ENCODE results near the gene ZNF396.
A peak's percentile ranks its signal among the peaks of the same experiment; 100 is the strongest.

The ZNF396 gene

GRCh38 chr18:35343936-35344735 lies 33.0 kb downstream of the ZNF396 start, which contains the start of gene ZNF24:
TSS of gene ZNF24 (minus strand) at chr18:35344420. CDS start at chr18:35340650, 3,770 bp downstream.
- Histone ChIP-seq H3K36me3 (ENCODE audit: control insufficient read depth, insufficient read depth, low read length) (peaks cover 20% of the 10 kb centered on the region), H3K27ac (ENCODE audit: insufficient read depth, low read length, poor library complexity, severe bottlenecking) (peak within 1 kb of the TSS; percentile 99), H3K27me3 (replicated peaks; ENCODE audit: control insufficient read depth, insufficient read depth, low read length, poor library complexity, severe bottlenecking) (no peaks in the 10 kb centered on the region), H3K9me3 (ENCODE audit: control insufficient read depth, low read length) (no peaks in the 10 kb centered on the region), H3K4me1 (ENCODE audit: control insufficient read depth, insufficient read depth, low read length, poor library complexity, severe bottlenecking) (peaks cover 7% of the 10 kb centered on the region), H3K4me3 (ENCODE audit: insufficient read depth, low read depth, low read length, poor library complexity, severe bottlenecking) (peak within 1 kb of the TSS; percentile 97)
- DNase-seq: peak; percentile 82 to 89 (median 87)

GRCh38 chr18:35343488-35343935 lies 33.6 kb downstream of the ZNF396 start:
- peak overlapping the region; percentile 97 for H3K4me3 ChIP-seq (ENCODE audit: insufficient read depth, low read depth, low read length, poor library complexity, severe bottlenecking)
- no peaks in the 10 kb centered on the region for H3K27me3 ChIP-seq (replicated peaks; ENCODE audit: control insufficient read depth, insufficient read depth, low read length, poor library complexity, severe bottlenecking)
- peaks cover 7% of the 10 kb centered on the region for H3K4me1 ChIP-seq (ENCODE audit: control insufficient read depth, insufficient read depth, low read length, poor library complexity, severe bottlenecking)
- H3K27ac ChIP-seq (ENCODE audit: insufficient read depth, low read length, poor library complexity, severe bottlenecking): peak overlapping the region; percentile 99
- H3K9me3 ChIP-seq (ENCODE audit: control insufficient read depth, low read length): no peaks in the 10 kb centered on the region
- no peak for DNase-seq
- peaks cover 26% of the 10 kb centered on the region for H3K36me3 ChIP-seq (ENCODE audit: control insufficient read depth, insufficient read depth, low read length)

GRCh38 chr18:35337286-35337685 lies 39.9 kb downstream of the ZNF396 start:
- no peak overlapping the region for H3K27ac ChIP-seq (ENCODE audit: insufficient read depth, low read length, poor library complexity, severe bottlenecking)
- H3K36me3 ChIP-seq (ENCODE audit: control insufficient read depth, insufficient read depth, low read length): peaks cover 83% of the 10 kb centered on the region
- DNase-seq: no peak
- H3K9me3 ChIP-seq (ENCODE audit: control insufficient read depth, low read length): no peaks in the 10 kb centered on the region
- H3K27me3 ChIP-seq (replicated peaks; ENCODE audit: control insufficient read depth, insufficient read depth, low read length, poor library complexity, severe bottlenecking): no peaks in the 10 kb centered on the region
- no peak overlapping the region for H3K4me3 ChIP-seq (ENCODE audit: insufficient read depth, low read depth, low read length, poor library complexity, severe bottlenecking)
- no peaks in the 10 kb centered on the region for H3K4me1 ChIP-seq (ENCODE audit: control insufficient read depth, insufficient read depth, low read length, poor library complexity, severe bottlenecking)

DNA sequence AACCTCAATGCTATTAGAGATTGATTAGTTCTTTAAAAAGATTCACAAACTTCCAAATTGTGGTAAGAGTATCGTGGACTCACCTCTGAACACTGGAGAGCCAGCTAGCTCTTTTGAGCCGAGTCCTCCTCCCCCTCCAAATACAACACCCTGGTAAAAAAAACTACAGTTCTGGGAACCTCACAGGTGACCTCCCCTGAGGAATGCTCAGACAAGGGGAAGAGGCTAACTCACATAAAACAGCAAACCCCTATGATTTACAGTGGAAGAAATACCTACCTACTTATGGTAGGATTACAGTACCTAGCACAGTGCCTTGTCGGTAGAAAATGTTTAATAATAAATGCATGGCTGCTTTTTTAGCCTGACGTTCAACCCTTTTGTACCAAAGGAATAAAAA lies 41.3 kb downstream of the ZNF396 start:
- Histone ChIP-seq H3K4me3 (ENCODE audit: insufficient read depth, low read depth, low read length, poor library complexity, severe bottlenecking) (no peak overlapping the region), H3K9me3 (ENCODE audit: control insufficient read depth, low read length) (no peaks in the 10 kb centered on the region), H3K27ac (ENCODE audit: insufficient read depth, low read length, poor library complexity, severe bottlenecking) (no peak overlapping the region), H3K4me1 (ENCODE audit: control insufficient read depth, insufficient read depth, low read length, poor library complexity, severe bottlenecking) (no peaks in the 10 kb centered on the region), H3K36me3 (ENCODE audit: control insufficient read depth, insufficient read depth, low read length) (peaks cover 84% of the 10 kb centered on the region), H3K27me3 (replicated peaks; ENCODE audit: control insufficient read depth, insufficient read depth, low read length, poor library complexity, severe bottlenecking) (no peaks in the 10 kb centered on the region)
- DNase-seq: no peak

DNA sequence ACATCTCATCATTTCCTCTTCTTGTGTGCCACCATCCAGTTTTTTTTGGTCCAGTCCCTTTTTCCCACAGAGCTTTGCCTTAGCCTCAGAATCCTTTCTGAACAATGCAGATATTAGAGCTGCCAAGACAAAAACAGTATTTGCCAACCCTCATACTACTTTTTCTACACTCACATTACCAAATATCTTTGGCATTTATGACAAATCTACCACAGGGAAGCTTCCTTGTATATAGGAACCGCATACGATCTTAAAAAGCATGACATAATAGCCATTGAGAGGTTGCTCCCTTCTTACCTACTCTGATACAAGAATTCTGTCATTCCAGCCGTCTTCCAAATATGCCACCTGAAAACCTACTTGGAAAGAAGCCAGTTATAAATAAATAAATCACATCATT lies 42.3 kb downstream of the ZNF396 start:
- Histone ChIP-seq H3K27ac (ENCODE audit: insufficient read depth, low read length, poor library complexity, severe bottlenecking) (no peak overlapping the region), H3K9me3 (ENCODE audit: control insufficient read depth, low read length) (no peaks in the 10 kb centered on the region), H3K36me3 (ENCODE audit: control insufficient read depth, insufficient read depth, low read length) (peaks cover 77% of the 10 kb centered on the region), H3K4me3 (ENCODE audit: insufficient read depth, low read depth, low read length, poor library complexity, severe bottlenecking) (no peak overlapping the region), H3K27me3 (replicated peaks; ENCODE audit: control insufficient read depth, insufficient read depth, low read length, poor library complexity, severe bottlenecking) (no peaks in the 10 kb centered on the region), H3K4me1 (ENCODE audit: control insufficient read depth, insufficient read depth, low read length, poor library complexity, severe bottlenecking) (no peaks in the 10 kb centered on the region)
- DNase-seq: no peak

DNA sequence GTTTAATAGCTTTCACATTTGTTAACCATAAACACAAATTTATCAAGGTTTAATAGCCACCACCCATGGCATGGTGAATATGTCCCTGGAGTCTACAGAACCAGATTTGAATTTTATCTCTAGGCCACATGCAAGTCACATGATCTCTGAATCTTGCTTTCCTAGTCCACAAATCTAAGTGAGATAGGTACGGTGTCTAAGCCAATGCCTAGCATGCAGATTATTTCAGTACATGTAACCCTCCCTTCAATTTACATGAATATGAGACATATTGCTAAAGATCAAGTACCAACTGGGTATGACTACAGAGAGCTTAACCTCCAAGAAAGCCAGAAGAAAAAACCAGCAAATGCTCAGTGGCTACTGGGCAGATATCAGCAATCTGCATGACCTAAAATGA lies 42.9 kb downstream of the ZNF396 start:
- Histone ChIP-seq H3K27ac (ENCODE audit: insufficient read depth, low read length, poor library complexity, severe bottlenecking) (no peak overlapping the region), H3K27me3 (replicated peaks; ENCODE audit: control insufficient read depth, insufficient read depth, low read length, poor library complexity, severe bottlenecking) (no peaks in the 10 kb centered on the region), H3K36me3 (ENCODE audit: control insufficient read depth, insufficient read depth, low read length) (peaks cover 71% of the 10 kb centered on the region), H3K4me1 (ENCODE audit: control insufficient read depth, insufficient read depth, low read length, poor library complexity, severe bottlenecking) (no peaks in the 10 kb centered on the region), H3K4me3 (ENCODE audit: insufficient read depth, low read depth, low read length, poor library complexity, severe bottlenecking) (no peak overlapping the region), H3K9me3 (ENCODE audit: control insufficient read depth, low read length) (no peaks in the 10 kb centered on the region)
- no peak for DNase-seq

- H3K27ac ChIP-seq (ENCODE audit: insufficient read depth, low read length, poor library complexity, severe bottlenecking): no peak overlapping the region
- H3K4me1 ChIP-seq (ENCODE audit: control insufficient read depth, insufficient read depth, low read length, poor library complexity, severe bottlenecking): no peaks in the 10 kb centered on the region
- no peaks in the 10 kb centered on the region for H3K27me3 ChIP-seq (replicated peaks; ENCODE audit: control insufficient read depth, insufficient read depth, low read length, poor library complexity, severe bottlenecking)
- no peak for DNase-seq
- H3K4me3 ChIP-seq (ENCODE audit: insufficient read depth, low read depth, low read length, poor library complexity, severe bottlenecking): no peak overlapping the region
- H3K36me3 ChIP-seq (ENCODE audit: control insufficient read depth, insufficient read depth, low read length): peaks cover 44% of the 10 kb centered on the region
- H3K9me3 ChIP-seq (ENCODE audit: control insufficient read depth, low read length): no peaks in the 10 kb centered on the region
Measured at GRCh38 chr18:35331367-35332087, 45.6 kb downstream of the ZNF396 start.

DNA sequence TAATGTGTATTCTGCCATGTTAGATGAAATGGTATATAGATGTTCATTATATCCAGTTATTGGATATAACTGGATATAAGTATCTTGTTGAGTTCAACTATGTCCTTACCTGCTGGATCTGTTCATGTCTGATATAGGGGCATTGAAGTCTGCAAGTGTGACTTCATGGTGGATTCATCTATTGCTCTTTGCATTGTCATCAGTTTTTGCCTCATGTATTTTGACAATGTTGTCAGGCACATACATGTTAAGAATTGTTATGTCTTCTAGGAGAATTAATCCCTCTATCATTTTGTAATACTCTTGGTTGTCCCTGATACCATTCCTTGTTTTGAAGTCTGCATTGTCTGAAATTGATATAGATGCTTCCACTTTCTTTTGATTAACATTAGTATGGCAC lies 48.3 kb downstream of the ZNF396 start:
- DNase-seq: no peak

GRCh38 chr18:35326695-35327387 lies 50.3 kb downstream of the ZNF396 start:
- H3K27ac ChIP-seq (ENCODE audit: insufficient read depth, low read length, poor library complexity, severe bottlenecking): no peak overlapping the region
- no peaks in the 10 kb centered on the region for H3K9me3 ChIP-seq (ENCODE audit: control insufficient read depth, low read length)
- H3K36me3 ChIP-seq (ENCODE audit: control insufficient read depth, insufficient read depth, low read length): peaks cover 7% of the 10 kb centered on the region
- no peak overlapping the region for H3K4me3 ChIP-seq (ENCODE audit: insufficient read depth, low read depth, low read length, poor library complexity, severe bottlenecking)
- no peaks in the 10 kb centered on the region for H3K27me3 ChIP-seq (replicated peaks; ENCODE audit: control insufficient read depth, insufficient read depth, low read length, poor library complexity, severe bottlenecking)
- no peaks in the 10 kb centered on the region for H3K4me1 ChIP-seq (ENCODE audit: control insufficient read depth, insufficient read depth, low read length, poor library complexity, severe bottlenecking)
- DNase-seq: no peak

More for the DNA sequence above, 48.3 kb downstream of the ZNF396 start:
- Histone ChIP-seq H3K27ac (ENCODE audit: insufficient read depth, low read length, poor library complexity, severe bottlenecking) (no peak overlapping the region), H3K36me3 (ENCODE audit: control insufficient read depth, insufficient read depth, low read length) (peaks cover 21% of the 10 kb centered on the region), H3K4me1 (ENCODE audit: control insufficient read depth, insufficient read depth, low read length, poor library complexity, severe bottlenecking) (no peaks in the 10 kb centered on the region), H3K27me3 (replicated peaks; ENCODE audit: control insufficient read depth, insufficient read depth, low read length, poor library complexity, severe bottlenecking) (no peaks in the 10 kb centered on the region), H3K9me3 (ENCODE audit: control insufficient read depth, low read length) (no peaks in the 10 kb centered on the region), H3K4me3 (ENCODE audit: insufficient read depth, low read depth, low read length, poor library complexity, severe bottlenecking) (no peak overlapping the region)

All from effector memory CD4-positive, alpha-beta T cell (primary cell).